Adrenal gland (tissue), 12 donors: Measurements from ENCODE around the gene RAP1GAP2. TPM values are rescaled to one million over a fixed set of nuclear protein-coding genes. Genes with fewer than 3 reads are reported as not detected.
"Not testable (repeated sequence)": the region's sequence is repeated elsewhere in the genome, so short reads cannot be mapped to it uniquely, and the experiment has no call there.

Experiments
- DNase-seq, 7 donors: peaks; one replicate each; pipeline ENCODE4 v3.0.0-alpha.2; 2019 to 2020
- H3K27ac ChIP-seq, 5 donors: fragments of 200-600 bp; sonication (generic) in 4 of 5; 1 replicate in 3 of 5; 2 replicates in 2 of 5; pipeline versions ENCODE4 v1.5.1 to v1.8.0; 2016 to 2020; ENCODE audit warnings: mild to moderate bottlenecking in 1 of 5
- H3K27me3 ChIP-seq: fragments of 200-600 bp; 2 replicates; pipeline ENCODE4 v1.8.0; 2021
- H3K36me3 ChIP-seq, 2 donors: fragments of 200-600 bp; replicated peaks in 1 of 2; 1 replicate in 1 of 2; 2 replicates in 1 of 2; pipeline versions ENCODE4 v1.5.1 to v1.8.0; 2018 to 2022
- H3K4me1 ChIP-seq, 2 donors: fragments of 200-600 bp; replicated peaks in 1 of 2; 1 replicate in 1 of 2; 2 replicates in 1 of 2; pipeline versions ENCODE4 v1.5.1 to v1.8.0; 2018 to 2021
- H3K4me3 ChIP-seq, 4 donors: fragments of 200-600 bp; sonication (generic) in 3 of 4; one replicate each; pipeline ENCODE4 v1.5.1; 2016 to 2018
- H3K9me3 ChIP-seq, 3 donors: fragments of 200-600 bp; sonication (generic) in 1 of 3; replicated peaks in 1 of 3; 1 replicate in 2 of 3; 2 replicates in 1 of 3; pipeline versions ENCODE4 v1.5.1 to v1.8.0; 2016 to 2021
- POLR2A ChIP-seq, 2 donors: fragments of 450-650 bp; IDR thresholded peaks; one replicate each; pipeline ENCODE4 v1.6.1; 2017; ENCODE audit warnings: antibody characterized with exemption in 2 of 2, mild to moderate bottlenecking in 2 of 2, moderate library complexity in 1 of 2
- WGBS, 4 donors: extraction: QIAGEN DNeasy Blood & Tissue Kit in 2 of 4; methylation state at CpG; one replicate each; pipeline versions ENCODE4 v1.1.5 to v1.1.7; 2013 to 2017; 5-methylcytosine and 5-hydroxymethylcytosine counted together
- intact Hi-C, 2 donors: fragments of 100-400 bp; cut with DNase I; formaldehyde crosslinking; loops; one replicate each; pipeline versions ENCODE4 v1.14.1 to v1.15.0; 2022 to 2023
- polyA plus RNA-seq, 3 donors: library from polyadenylated mRNA; stranded (reverse); fragments of 200-250 nt in 2 of 3; fragments of 350-450 nt in 1 of 3; fragmentation: Illumina TruSeq in 1 of 3; extraction: RNeasy Lipid Tissue Mini Kit (QIAGEN cat#74804) in 1 of 3; gene quantifications; one replicate each; pipeline ENCODE4 v1.2.3, GENCODE V29; 2013 to 2014
- total RNA-seq, 9 donors: library from RNA; depleted of rRNA in 4 of 9; stranded (reverse); fragments of >200 nt in 4 of 9; fragments of 120-200 nt in 1 of 9; fragmentation: NEBNext Ultra II Directional in 1 of 9; extraction: Animal tissue kit (Norgen Biotek cat#: 25700) in 1 of 9; gene quantifications; one replicate each; pipeline versions ENCODE4 v1.1.0 to v1.2.4, GENCODE V29; 2013 to 2023
- TF ChIP-seq, protein P1 (sequence below), 6 experiments: fragments of 450-650 bp in 4 of 6; fragments of 200-600 bp in 2 of 6; sonication (generic) in 1 of 6; IDR thresholded peaks; 1 replicate in 5 of 6; 2 replicates in 1 of 6; pipeline versions ENCODE4 v1.5.1 to v1.8.0; 2016 to 2021; ENCODE audit warnings: antibody characterized with exemption in 6 of 6, mild to moderate bottlenecking in 2 of 6, moderate library complexity in 1 of 6
- donor health status: healthy with polysubstance abuse.
- donor health status: Bipolar disorder and iron deficiency.
- donor health status: DM: yes; HTN: yes; CAD: no.
- donor health status: DM: no; HTN: no; CAD: no.
- donor health status: DM: no; HTN: no; CAD: no.
- donor health status: DM: yes; HTN: yes; CAD: no.

The RAP1GAP2 gene
- total and polyA plus RNA-seq, 12 donors = 4.2 to 20.4 (median 6.9) TPM

DNA sequence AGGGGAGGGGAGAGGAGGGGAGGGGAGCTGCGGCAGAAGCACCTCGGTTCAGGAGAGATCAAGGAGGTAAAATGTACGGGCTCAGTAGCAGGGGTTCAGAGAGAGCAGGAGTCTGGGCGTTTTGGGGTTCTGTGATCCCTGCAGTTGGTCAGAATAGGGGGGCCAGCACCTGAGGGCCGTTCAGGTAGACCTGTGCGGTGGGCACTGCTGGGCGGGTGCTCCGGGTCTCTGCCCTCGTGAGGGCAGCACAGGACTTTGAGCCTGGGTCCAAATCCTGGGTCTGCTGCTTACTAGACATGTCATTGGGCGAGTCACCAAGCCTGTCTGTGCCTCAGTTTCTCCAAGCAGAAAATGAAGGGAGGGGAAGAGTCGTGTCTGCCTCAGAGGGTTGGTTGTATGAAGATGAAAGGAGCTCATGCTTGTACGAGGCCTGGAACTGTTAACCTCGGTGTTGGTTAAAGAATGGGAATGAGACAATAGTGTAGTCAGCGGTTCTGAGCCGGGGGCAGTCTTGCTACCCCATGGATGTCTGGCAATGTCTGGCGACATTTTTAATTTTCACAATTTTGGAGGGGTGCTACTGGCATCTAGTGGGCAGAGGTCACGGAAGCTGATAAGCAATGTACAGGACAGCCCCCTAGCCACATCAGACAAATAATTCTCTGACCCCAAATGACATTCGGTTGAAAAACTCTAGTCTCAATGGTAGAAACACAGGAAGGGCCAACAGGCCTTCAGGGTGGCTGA lies 231.7 kb downstream of the RAP1GAP2 start:
- no peak for TF ChIP-seq POLR2A (IDR thresholded peaks at IDR 0.05)
- TF ChIP-seq, protein P1, sequence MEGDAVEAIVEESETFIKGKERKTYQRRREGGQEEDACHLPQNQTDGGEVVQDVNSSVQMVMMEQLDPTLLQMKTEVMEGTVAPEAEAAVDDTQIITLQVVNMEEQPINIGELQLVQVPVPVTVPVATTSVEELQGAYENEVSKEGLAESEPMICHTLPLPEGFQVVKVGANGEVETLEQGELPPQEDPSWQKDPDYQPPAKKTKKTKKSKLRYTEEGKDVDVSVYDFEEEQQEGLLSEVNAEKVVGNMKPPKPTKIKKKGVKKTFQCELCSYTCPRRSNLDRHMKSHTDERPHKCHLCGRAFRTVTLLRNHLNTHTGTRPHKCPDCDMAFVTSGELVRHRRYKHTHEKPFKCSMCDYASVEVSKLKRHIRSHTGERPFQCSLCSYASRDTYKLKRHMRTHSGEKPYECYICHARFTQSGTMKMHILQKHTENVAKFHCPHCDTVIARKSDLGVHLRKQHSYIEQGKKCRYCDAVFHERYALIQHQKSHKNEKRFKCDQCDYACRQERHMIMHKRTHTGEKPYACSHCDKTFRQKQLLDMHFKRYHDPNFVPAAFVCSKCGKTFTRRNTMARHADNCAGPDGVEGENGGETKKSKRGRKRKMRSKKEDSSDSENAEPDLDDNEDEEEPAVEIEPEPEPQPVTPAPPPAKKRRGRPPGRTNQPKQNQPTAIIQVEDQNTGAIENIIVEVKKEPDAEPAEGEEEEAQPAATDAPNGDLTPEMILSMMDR (IDR thresholded peaks at IDR 0.05) = no peak
- no peaks in the 10 kb centered on the region for H3K27me3 ChIP-seq
- no peak overlapping the region for H3K27ac ChIP-seq
- DNase-seq = no peak
- no peaks in the 10 kb centered on the region for H3K36me3 ChIP-seq
- H3K4me1 ChIP-seq = no peaks in the 10 kb centered on the region
- H3K4me3 ChIP-seq = no peak overlapping the region
- intact Hi-C loops = no loop called here
- H3K9me3 ChIP-seq = peaks cover 0 to 6% (median 0%) of the 10 kb centered on the region in 3 donors
- WGBS, 4 donors = 83 to 87% (median 85%) methylated on average over 18 of the region's 18 CpGs

DNA sequence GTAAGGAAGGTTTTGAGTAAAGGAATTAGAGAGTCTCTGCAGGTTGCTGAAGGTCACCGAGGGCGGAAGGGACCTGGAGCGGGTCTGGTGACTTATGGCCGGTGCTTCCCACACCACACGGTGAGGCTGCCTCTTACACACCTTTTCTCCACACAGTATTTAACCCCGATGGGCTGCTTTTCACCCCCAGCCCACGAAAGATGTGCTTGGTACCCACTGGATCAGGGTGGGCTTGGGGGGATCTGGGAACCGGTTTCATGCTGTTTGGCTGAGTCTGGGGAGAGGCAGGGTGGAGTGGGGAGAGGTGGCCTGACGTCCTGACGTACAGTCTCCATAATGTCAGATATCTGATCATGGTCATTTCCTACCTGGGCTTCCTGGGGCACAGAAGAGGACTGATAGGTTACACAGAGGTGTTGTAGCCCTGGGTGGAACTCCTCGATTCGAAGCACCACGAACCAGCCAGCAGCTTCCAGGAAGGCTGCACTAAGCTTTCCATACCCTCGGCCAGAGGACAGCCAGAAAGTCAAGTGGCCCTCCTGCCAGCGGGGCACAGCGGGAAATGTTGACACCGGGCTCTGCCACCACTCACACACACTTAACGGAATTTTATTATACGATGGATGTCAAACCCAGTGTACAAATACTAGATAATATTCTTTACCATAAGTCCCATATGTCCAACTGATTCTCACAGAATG lies 233.1 kb downstream of the RAP1GAP2 start:
- WGBS, 4 donors = 74 to 85% (median 78%) methylated on average over 18 to 19 of the region's 19 CpGs
- TF ChIP-seq, protein P1 (IDR thresholded peaks at IDR 0.05) = no peak
- no peak for TF ChIP-seq POLR2A (IDR thresholded peaks at IDR 0.05)
- Histone ChIP-seq H3K36me3 (no peaks in the 10 kb centered on the region), H3K9me3 (no peaks in the 10 kb centered on the region), H3K4me1 (no peaks in the 10 kb centered on the region), H3K27me3 (no peaks in the 10 kb centered on the region), H3K27ac (no peak overlapping the region), H3K4me3 (no peak overlapping the region)
- DNase-seq = peak in 1 of 7 donors; percentile 46
- intact Hi-C loops = no loop called here

DNA sequence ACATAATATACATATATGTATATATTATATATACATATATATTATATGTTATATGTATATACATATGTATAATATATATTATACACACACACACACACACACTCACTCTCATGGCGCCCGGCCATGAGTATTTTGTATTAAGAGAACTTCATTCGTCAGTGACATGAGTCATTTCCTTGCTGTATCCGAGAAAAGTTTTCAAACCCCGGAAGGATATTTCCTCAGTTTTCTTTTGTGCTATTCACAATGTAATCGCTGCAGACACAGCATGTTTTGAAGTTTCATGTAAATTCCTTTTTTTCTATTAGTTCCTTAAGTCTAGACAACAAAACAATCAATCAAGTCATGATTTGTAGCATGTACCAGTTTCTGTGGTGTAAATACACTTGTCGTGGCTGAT lies 233.9 kb downstream of the RAP1GAP2 start:
- intact Hi-C loops = no loop called here
- WGBS, 4 donors = 49 to 65% (median 55%) methylated on average over 7 of the region's 7 CpGs
- DNase-seq = peak in 2 of 7 donors; percentile 38 to 52

DNA sequence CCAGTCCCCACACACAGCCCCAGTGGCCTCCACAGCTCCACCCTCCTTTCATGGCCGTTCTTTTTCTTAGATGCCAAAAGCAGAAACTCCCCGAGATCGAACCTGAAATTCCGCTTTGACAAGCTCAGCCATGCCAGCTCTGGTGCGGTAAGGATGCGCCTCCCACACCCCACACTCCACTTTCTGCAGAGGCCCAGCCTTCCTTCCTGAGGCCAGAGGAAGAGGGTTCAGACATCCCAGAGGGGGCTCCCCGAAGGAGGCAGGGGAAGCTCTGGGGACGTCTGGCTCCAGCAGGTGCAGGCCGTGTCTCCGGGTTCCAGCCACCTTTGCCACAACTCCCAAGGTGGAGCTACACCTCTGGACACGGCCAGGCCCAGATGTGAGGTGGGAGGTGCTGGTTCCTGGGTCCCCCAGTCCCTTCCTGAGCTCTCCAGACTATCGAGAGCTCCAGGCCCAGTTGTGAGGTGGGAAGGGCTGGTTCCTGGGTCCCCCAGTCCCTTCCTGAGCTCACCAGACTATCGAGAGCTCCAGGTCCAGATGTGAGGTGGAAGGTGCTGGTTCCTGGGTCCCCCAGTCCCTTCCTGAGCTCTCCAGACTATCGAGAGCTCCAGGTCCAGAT lies 234.7 kb downstream of the RAP1GAP2 start:
- H3K4me3 ChIP-seq, H3K9me3 ChIP-seq, intact Hi-C loops, H3K36me3 ChIP-seq, H3K4me1 ChIP-seq, H3K27me3 ChIP-seq: not testable (repeated sequence)
- peak in 1 of 7 donors; percentile 36 for DNase-seq
- peak overlapping the region in 1 of 5 donors; percentile 27 for H3K27ac ChIP-seq
- 79 to 87% (median 85%) methylated on average over 8 to 14 of the region's 14 CpGs for WGBS, 4 donors

More for the DNA sequence above, 233.9 kb downstream of the RAP1GAP2 start:
- Histone ChIP-seq H3K36me3 (no peaks in the 10 kb centered on the region), H3K27ac (peak overlapping the region in 1 of 5 donors; percentile 27), H3K9me3 (no peaks in the 10 kb centered on the region), H3K27me3 (no peaks in the 10 kb centered on the region), H3K4me3 (no peak overlapping the region), H3K4me1 (no peaks in the 10 kb centered on the region)
- TF ChIP-seq, protein P1 (IDR thresholded peaks at IDR 0.05) = no peak
- no peak for TF ChIP-seq POLR2A (IDR thresholded peaks at IDR 0.05)
